ENCODE results near the gene ZSCAN21. TPM values are rescaled to one million over a fixed set of nuclear protein-coding genes. Genes with fewer than 3 reads are reported as not detected.
A peak's percentile ranks its signal among the peaks of the same experiment; 100 is the strongest.

Gene ZSCAN21
- total and polyA plus RNA-seq, 7 donors: 6.8 to 25.6 (median 12.2) TPM

DNA sequence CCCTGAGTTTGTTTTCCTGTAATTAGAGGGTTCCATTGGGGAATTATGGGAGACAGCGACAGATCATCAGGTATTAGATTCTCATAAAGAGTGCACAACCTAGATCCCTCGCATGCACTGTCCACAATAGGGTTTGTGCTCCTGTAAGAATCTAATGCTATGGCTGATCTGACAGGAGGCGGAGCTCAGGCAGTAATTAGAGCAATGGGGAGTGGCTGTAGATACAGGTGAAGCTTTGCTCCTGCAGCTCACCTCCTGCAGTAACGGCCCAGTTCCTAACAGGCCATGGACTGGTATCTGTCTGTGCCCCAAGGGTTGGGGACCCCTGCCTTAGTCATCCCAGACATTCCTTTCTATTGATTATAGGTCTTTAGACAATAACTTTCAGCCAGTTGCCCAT, 894 bp upstream of the ZSCAN21 start:
- no peaks in the 10 kb centered on the region for H3K9me3 ChIP-seq
- no peak for ATAC-seq
- no peaks in the 10 kb centered on the region for H3K36me3 ChIP-seq (ENCODE audit: insufficient read depth in 1 of 2, low read depth in 1 of 2)
- TF ChIP-seq, protein P1, sequence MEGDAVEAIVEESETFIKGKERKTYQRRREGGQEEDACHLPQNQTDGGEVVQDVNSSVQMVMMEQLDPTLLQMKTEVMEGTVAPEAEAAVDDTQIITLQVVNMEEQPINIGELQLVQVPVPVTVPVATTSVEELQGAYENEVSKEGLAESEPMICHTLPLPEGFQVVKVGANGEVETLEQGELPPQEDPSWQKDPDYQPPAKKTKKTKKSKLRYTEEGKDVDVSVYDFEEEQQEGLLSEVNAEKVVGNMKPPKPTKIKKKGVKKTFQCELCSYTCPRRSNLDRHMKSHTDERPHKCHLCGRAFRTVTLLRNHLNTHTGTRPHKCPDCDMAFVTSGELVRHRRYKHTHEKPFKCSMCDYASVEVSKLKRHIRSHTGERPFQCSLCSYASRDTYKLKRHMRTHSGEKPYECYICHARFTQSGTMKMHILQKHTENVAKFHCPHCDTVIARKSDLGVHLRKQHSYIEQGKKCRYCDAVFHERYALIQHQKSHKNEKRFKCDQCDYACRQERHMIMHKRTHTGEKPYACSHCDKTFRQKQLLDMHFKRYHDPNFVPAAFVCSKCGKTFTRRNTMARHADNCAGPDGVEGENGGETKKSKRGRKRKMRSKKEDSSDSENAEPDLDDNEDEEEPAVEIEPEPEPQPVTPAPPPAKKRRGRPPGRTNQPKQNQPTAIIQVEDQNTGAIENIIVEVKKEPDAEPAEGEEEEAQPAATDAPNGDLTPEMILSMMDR (IDR thresholded peaks at IDR 0.05): no peak
- no peak for DNase-seq
- H3K27me3 ChIP-seq (ENCODE audit: insufficient read depth in 3 of 3, low read length in 2 of 3): no peaks in the 10 kb centered on the region
- peaks cover 6% of the 10 kb centered on the region for H3K4me1 ChIP-seq
- H3K4me3 ChIP-seq: peak overlapping the region; percentile 94
- intact Hi-C loops (cut with DNase I): loop anchor here in 1 of 2 donors (2.0 kb wide), 1 partner anchor 52 kb away; the partner anchor contains the start of genes AP4M1 and MCM7
- 94% methylated on average over 4 of the region's 4 CpGs for WGBS, 3 donors
- no peak overlapping the region for H3K27ac ChIP-seq

DNA sequence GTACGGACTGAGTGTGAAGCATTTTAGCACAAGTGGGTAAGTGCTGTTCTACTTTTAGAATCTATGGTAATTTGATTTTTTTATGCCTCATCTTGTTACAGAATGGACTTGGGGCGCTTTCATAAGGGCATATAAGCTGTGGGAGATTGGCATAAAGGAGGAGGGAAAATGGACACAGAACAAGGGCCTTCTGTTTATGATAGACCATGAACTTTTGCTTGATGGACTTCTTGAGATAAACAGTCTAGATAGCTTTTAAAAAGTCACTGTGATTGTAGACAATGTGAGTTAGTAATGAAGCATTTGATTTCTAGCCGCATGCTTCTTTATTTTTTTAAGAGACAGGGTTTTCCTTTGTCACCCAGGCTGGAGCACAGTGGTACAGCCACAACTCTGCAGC, 2.0 kb downstream of the ZSCAN21 start:
- no peaks in the 10 kb centered on the region for H3K36me3 ChIP-seq (ENCODE audit: insufficient read depth in 1 of 2, low read depth in 1 of 2)
- ATAC-seq: no peak
- no peak for DNase-seq
- no peak overlapping the region for H3K27ac ChIP-seq
- H3K4me3 ChIP-seq: no peak overlapping the region
- peaks cover 6% of the 10 kb centered on the region for H3K4me1 ChIP-seq
- intact Hi-C loops (cut with DNase I): loop anchor here in 1 of 2 donors (10.0 kb wide), 1 partner anchor 137 kb away; the partner anchor contains the start of gene TRIM4
- no peaks in the 10 kb centered on the region for H3K27me3 ChIP-seq (ENCODE audit: insufficient read depth in 3 of 3, low read length in 2 of 3)
- TF ChIP-seq, protein P1 (IDR thresholded peaks at IDR 0.05): no peak
- no peaks in the 10 kb centered on the region for H3K9me3 ChIP-seq
- 70 to 90% (median 80%) methylated on average over 3 of the region's 3 CpGs for WGBS, 3 donors

GRCh38 chr7:100053215-100053614, 3.6 kb downstream of the ZSCAN21 start:
- peak; percentile 32 to 66 for DNase-seq
- Histone ChIP-seq H3K27me3 (ENCODE audit: insufficient read depth in 3 of 3, low read length in 2 of 3) (no peaks in the 10 kb centered on the region), H3K36me3 (ENCODE audit: insufficient read depth in 1 of 2, low read depth in 1 of 2) (peaks cover 0 to 15% of the 10 kb centered on the region in 2 donors), H3K4me3 (no peak overlapping the region), H3K9me3 (no peaks in the 10 kb centered on the region), H3K27ac (no peak overlapping the region), H3K4me1 (peaks cover 6% of the 10 kb centered on the region)
- TF ChIP-seq, protein P1 (IDR thresholded peaks at IDR 0.05): no peak
- 20 to 28% (median 26%) methylated on average over 3 of the region's 3 CpGs for WGBS, 3 donors
- peak; percentile 53 to 80 (median 74) for ATAC-seq
- intact Hi-C loops (cut with DNase I): loop anchor here in 1 of 2 donors (10.0 kb wide), 1 partner anchor 138 kb away; the partner anchor contains the start of gene TRIM4

GRCh38 chr7:100057006-100057405, 7.4 kb downstream of the ZSCAN21 start:
- no peak overlapping the region for H3K27ac ChIP-seq
- TF ChIP-seq, protein P1 (IDR thresholded peaks at IDR 0.05): no peak
- no peaks in the 10 kb centered on the region for H3K4me1 ChIP-seq
- intact Hi-C loops (cut with DNase I): loop anchor here in 1 of 2 donors (10.0 kb wide), 1 partner anchor 142 kb away; the partner anchor contains the start of gene TRIM4
- H3K9me3 ChIP-seq: no peaks in the 10 kb centered on the region
- H3K4me3 ChIP-seq: no peak overlapping the region
- H3K36me3 ChIP-seq (ENCODE audit: insufficient read depth in 1 of 2, low read depth in 1 of 2): peaks cover 0 to 53% of the 10 kb centered on the region in 2 donors
- no peaks in the 10 kb centered on the region for H3K27me3 ChIP-seq (ENCODE audit: insufficient read depth in 3 of 3, low read length in 2 of 3)
- DNase-seq (no peak), ATAC-seq (no peak)
- 95 to 96% (median 95%) methylated on average over 10 of the region's 10 CpGs for WGBS, 3 donors
